ENCODE data around the gene IRX4.

- TF ChIP-seq CTCF (IDR thresholded peaks at IDR 0.05; ENCODE audit: insufficient read depth, low read depth, low read length) (no peak), EZH2 (IDR thresholded peaks at IDR 0.05; ENCODE audit: insufficient read depth, low read length) (no peak)
Measured at GRCh38 chr5:1858436-1858835, 24.3 kb downstream of the IRX4 start.
